NOMO-1 (cell line): ENCODE data around the gene OSBPL6.
"Not testable (repeated sequence)": the region's sequence is repeated elsewhere in the genome, so short reads cannot be mapped to it uniquely, and the experiment has no call there.

ENCODE experiments used
- DNase-seq, 2 experiments: peaks; one replicate each; lab custom pipeline; 2025; ENCODE audit not compliant: unreplicated experiment in 2 of 2; lab: John Stamatoyannopoulos, UW

OSBPL6 gene

GRCh38 chr2:178331474-178332432 lies 137.4 kb downstream of the OSBPL6 start:
- no peak for DNase-seq

- no peak for DNase-seq
Measured at GRCh38 chr2:178333851-178334250, 139.5 kb downstream of the OSBPL6 start.

- DNase-seq: no peak
Measured at GRCh38 chr2:178335230-178335629, 140.9 kb downstream of the OSBPL6 start.

DNA sequence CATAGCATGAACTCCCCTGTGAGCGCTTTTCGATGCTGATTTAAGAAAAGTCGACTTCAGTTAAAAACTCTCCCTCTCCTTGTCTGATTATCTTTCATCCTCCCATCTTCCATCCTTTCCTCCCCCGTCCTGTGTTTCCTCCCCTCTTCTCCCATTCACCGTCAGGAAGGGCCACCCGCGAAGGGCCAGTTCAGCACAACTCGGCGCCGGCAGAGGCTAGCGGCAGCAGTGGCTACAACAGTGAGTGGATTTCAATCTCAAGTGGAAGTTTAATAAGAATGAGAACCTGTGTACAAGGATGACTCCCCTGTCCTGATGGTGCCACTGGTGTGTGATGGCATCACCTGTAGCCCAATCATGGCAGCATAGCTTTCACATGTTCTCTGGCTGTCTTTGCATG lies 149.8 kb downstream of the OSBPL6 start:
- DNase-seq: no peak

DNA sequence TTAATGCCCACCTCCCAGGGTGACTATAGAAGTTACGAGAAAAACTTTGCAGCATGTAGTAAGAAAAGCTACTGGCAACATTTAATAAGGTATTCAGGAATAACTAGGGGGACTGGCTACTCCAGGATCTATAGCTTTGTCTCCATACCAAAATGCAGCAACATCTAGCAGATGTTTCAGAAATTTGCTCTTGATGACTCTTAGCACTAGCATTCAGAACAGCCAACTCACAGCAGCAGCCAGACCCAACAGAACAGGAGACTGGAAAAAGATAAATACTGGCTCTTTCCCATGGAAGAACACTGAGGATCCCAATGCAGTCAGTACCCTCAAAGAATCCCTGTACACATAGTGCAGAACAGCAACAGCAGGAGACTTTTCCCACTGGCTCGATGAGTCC lies 151.6 kb downstream of the OSBPL6 start:
- DNase-seq: no peak

GRCh38 chr2:178350051-178350450 lies 155.7 kb downstream of the OSBPL6 start:
- DNase-seq: no peak

GRCh38 chr2:178357704-178358103 lies 163.4 kb downstream of the OSBPL6 start:
- not testable (repeated sequence) for DNase-seq

DNA sequence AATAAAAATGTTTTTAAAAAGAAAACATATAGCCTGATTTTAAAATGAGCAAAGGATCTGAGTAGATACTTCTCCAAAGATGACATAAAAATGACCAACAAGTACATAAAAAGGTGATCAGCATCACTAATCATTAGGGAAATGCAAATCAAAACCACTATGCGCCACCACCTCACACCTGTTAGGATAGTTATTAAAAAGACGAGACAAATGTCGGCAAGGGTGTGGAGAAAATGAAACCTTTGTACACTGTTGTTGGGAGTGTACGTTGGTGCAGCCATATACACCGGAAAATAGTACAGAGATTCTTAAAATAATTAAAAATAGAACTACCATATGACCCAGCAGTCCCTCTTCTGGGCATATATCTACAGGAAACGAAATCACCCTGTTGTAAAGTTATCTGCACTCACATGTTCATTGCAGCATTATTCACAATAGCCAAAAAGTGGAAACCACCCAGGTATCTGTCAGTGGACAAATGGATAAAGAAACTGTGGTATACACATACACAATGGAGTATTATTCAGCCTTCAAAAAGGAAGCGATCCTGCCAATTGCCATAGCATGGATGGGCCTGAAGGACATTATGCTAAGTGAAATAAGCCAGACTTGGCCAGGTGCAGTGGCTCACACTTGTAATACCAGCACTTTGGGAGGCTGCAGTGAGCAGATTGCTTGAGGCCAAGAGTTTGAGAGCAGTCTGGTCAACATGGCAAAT lies 165.0 kb downstream of the OSBPL6 start:
- no peak for DNase-seq

- no peak for DNase-seq
Measured at GRCh38 chr2:178361588-178361987, 167.3 kb downstream of the OSBPL6 start.

- DNase-seq: no peak
Measured at GRCh38 chr2:178363252-178363651, 168.9 kb downstream of the OSBPL6 start.

GRCh38 chr2:178365116-178365515 lies 170.8 kb downstream of the OSBPL6 start:
- no peak for DNase-seq

GRCh38 chr2:178366412-178366811 lies 172.1 kb downstream of the OSBPL6 start:
- no peak for DNase-seq

DNA sequence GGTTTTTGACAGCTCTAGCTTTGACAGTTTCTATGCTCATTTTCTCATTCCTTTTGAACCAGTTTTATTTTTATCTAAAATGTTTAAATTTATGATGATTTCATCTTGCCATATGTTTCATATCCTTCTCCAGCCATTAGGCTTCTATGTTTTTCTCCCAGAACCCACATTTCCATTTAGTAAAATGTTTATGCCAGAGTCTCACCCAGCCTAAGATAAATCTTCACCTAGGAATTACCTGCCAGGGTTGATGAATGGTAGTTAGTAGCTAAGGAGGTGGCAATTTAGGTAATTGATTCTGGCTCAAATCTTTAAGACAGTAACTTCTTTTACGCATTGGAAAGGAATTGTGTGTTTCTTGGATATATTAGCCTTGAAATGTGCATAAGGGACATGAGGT lies 173.0 kb downstream of the OSBPL6 start:
- no peak for DNase-seq

DNA sequence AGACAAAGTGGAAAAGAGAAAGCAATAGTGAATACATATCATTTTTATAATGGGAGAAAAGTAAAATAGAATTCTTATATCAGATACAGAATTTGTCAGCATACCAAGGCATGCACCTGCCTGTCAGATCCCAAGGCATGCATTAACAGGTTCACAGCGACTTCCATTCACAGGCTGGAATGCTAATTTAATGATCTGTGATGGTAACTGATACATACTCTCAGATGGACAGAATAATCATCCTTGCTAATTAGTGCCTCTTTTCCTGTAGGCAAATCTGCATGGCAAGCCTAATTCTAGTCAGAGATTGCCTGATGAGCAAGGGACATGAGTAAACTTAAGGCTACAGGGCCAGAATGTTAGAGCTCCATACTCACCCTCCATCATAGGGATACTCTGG lies 180.6 kb downstream of the OSBPL6 start:
- DNase-seq: no peak

GRCh38 chr2:178377046-178377445 lies 182.7 kb downstream of the OSBPL6 start:
- DNase-seq: no peak

- DNase-seq: no peak
Measured at GRCh38 chr2:178379162-178380004, 185.1 kb downstream of the OSBPL6 start.

DNA sequence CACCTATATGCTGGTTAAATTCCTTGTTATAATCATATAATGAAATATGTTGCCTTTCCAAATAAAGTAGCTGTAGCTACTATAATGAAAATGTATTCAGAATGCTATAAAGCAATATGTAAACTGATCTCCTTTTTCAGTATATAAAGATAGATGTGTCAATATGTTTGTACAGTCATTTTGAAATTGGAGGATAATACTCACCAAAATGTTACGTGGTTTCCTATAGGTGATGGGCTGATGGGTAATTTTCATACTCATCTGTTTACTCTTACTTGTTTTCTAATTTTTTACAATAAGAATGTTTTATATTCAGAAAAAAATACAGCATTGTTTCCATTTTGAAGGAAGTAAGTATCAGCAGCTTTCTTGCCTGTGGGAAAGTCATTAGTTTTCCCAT lies 186.5 kb downstream of the OSBPL6 start:
- DNase-seq: no peak

DNA sequence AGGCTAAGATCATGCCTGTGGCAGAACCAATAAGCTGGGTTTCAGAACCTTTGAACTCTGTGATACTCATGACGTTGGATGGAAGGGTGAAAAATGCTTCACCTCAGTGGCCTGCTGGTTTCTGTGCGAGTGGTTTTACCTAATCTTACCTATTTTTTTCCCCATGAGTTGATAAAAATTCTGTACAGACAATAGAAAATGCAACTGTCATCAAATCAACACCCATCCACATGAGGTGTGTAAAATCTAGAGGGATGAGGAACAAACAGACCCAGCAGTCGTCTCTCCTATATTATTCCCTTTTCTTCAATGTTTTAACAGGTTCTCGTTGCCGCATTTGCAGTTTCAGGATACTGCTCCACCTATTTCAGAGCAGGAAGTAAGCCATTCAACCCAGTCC lies 189.4 kb downstream of the OSBPL6 start:
- DNase-seq: no peak

- no peak for DNase-seq
Measured at GRCh38 chr2:178385595-178386148, 191.4 kb downstream of the OSBPL6 start.

DNA sequence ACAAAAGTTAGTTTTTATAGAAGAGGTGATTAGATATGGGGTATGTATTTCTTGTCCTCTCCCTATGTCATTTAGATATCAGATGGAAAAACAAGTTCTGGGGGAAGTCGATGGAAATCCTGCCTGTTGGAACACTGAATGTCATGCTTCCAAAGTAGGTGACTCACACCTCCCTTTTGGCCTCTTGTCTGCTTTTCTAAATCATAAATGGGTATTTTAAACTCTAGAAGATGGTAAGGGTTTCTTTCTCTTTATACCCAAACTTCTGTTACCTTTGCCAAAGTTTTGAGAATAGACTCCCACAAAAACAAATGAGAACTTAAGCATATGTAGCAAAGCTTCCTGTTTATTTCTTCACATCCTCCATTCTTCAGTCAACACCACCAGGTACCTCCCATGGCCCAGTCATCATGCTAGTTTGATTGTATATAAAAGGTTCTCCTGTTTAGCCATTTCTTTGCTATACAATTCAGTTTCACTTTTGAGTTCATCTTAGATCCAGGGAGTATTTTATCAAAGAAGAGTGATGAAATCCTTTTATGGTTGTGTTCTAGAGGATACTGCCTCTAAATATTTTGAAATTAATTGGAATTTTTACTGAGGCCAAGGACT lies 192.8 kb downstream of the OSBPL6 start:
- DNase-seq: no peak
